Tibial nerve (tissue), 4 donors: ENCODE measurements around the gene AHNAK.

Source experiments
- CTCF ChIP-seq, 5 experiments: fragments of 200-600 bp in 3 of 5; fragments of 450-650 bp in 2 of 5; sonication (generic) in 3 of 5; IDR thresholded peaks; one replicate each; pipeline ENCODE4 v1.5.1; 2016 to 2019; ENCODE audit warnings: antibody characterized with exemption in 5 of 5, mild to moderate bottlenecking in 3 of 5, moderate library complexity in 2 of 5
- EP300 ChIP-seq, 2 donors: sonication (generic); formaldehyde crosslinking; IDR thresholded peaks; one replicate each; pipeline ENCODE4 v1.6.1; 2017; ENCODE audit warnings: antibody characterized with exemption in 2 of 2, mild to moderate bottlenecking in 1 of 2
- POLR2A ChIP-seq, 2 donors: fragments of 450-650 bp; IDR thresholded peaks; one replicate each; pipeline ENCODE4 v1.6.1; 2017; ENCODE audit warnings: antibody characterized with exemption in 2 of 2, mild to moderate bottlenecking in 2 of 2, moderate library complexity in 2 of 2

- TF ChIP-seq POLR2A (IDR thresholded peaks at IDR 0.05) (peak; percentile 25 to 73), EP300 (IDR thresholded peaks at IDR 0.05) (peak; percentile 79 to 97), CTCF (IDR thresholded peaks at IDR 0.05) (peak in 2 of 5 experiments; percentile 25 to 26)
Observed at GRCh38 chr11:62553080-62553838, 6.7 kb upstream of the AHNAK start.
